ENCODE measurements around the gene C6orf118. TPM values are rescaled to one million over a fixed set of nuclear protein-coding genes. Genes with fewer than 3 reads are reported as not detected.

The C6orf118 gene
- total RNA-seq, 1 donor = not detected

DNA sequence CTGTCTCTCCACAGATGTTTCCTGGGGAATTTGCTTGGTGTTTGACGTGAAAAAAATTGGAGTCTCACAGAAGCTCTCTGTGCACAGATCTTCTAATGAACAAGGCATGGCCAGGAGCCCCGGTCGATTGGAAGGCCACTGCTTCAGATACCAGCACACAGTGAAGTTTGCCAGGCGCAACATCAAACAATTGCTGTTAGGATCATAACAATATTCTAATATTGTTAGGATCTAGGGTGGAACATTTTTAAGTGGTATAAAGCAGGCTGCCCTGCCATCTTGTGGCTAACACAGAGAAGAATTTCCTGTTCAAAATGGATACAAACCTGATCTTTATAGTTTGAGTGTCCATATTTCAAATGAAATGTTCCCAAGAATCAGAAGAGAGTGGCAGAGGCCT lies 64.1 kb downstream of the C6orf118 start:
- no peak for DNase-seq (ENCODE audit: low read depth in 2 of 3, low spot score in 2 of 3)

DNA sequence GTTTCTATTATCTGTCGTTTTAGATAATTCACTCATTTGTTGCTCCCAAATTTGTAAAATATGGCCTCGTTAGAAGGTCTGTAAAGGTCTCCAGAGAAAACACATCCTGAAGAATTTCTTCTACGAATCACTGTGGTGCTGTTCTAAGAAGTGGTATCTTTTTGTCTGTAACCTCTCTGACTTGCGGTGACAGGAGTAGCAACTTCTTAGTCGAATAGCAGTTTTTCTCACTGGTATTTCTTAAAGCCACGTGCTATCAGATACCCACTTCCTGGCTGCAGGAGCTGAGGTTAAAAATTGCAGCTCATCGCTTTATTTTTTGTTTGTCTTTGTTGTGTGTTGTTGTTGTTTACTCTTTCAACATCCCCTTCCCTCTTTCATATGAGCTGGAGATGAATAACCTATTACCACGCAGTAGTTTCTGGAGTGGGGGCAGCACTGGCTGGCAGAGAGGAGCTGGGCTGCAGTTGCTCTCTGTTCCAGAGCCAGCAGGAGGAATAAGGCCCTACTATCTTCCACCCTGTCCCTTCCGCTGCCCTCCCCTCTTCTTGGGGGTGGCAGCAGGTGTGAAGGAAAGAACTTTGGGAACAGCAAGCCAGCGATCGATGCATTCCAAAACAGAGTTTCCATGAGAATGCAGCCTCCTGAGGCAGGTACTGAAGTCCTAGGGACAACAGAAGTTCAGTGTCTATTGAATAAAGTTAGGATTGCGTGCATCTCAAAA lies 64.7 kb downstream of the C6orf118 start:
- no peak for DNase-seq (ENCODE audit: low read depth in 2 of 3, low spot score in 2 of 3)

DNA sequence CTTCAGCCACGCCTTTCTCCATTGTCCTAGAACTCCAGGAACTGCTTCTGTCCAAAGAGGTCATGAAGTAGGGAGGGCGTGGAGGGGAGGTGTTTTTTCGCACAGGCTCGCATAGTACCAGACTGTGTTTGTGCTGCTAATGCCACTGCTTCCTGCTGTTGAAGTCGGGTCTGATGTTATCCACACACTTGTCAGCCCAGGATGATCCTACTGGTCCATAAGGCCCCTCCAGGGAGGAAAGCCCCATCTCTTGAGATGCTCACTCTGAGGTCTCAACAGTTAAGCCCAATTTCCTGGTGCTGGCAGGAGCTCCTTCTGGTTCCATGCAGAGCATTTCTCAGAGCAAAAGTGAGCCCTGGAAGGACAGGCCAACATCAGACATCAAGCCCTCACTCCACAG lies 65.6 kb downstream of the C6orf118 start:
- no peak for DNase-seq (ENCODE audit: low read depth in 2 of 3, low spot score in 2 of 3)

DNA sequence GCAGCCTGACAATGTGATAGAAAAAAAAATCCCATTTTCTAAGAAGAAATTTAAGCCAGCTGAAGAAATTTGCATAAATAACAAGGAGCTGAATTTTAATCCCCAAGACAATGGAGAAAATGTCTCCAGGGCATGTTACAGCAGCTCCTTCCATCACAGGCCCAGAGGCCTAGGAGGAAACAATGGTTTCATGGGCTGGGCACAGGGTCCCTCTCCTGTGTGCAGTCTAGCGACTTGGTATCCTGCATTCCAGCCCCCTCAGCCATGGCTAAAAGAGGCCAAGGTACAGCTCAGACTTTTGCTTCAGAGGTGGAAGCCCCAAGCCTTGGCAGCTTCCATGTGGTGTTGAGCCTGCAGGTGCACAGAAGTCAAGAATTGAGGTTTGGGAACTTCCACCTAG lies 73.1 kb downstream of the C6orf118 start:
- DNase-seq (ENCODE audit: low read depth in 2 of 3, low spot score in 2 of 3) = no peak

DNA sequence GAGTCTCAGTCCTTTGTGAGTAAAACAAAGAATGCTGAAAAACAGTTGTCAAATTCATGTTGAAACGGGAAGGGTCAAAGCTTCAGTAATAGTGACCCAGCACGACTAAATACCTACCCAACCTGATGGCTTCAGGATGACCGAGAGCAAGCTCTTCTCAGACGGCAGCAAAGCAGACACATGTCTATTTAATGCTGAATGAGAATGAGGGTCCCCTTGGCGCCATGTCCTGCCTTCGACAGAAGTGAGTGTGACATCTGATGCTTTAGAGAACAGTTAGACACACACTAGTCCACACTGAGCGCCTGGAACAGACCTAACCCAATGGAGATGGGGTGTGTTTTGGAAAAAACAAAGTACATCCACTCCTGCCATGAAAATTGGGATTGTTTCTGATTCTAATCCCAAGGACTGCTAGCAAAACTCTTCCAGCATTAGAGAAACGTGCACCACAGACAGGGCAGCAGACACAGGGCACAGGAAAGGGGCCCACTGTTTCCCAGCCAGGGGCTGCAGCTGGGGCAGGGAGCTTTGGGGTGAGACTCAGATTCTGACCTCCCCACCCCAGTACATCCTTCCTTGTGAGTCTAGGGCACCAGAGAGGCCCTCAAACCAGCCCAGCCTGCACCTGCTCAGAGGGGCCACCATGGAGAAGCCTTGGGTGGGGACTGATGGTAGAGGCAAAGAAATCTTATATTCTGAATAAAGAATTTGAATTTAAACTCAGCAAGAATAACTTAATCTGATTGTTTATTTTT lies 76.5 kb downstream of the C6orf118 start:
- no peak for DNase-seq (ENCODE audit: low read depth in 2 of 3, low spot score in 2 of 3)

DNA sequence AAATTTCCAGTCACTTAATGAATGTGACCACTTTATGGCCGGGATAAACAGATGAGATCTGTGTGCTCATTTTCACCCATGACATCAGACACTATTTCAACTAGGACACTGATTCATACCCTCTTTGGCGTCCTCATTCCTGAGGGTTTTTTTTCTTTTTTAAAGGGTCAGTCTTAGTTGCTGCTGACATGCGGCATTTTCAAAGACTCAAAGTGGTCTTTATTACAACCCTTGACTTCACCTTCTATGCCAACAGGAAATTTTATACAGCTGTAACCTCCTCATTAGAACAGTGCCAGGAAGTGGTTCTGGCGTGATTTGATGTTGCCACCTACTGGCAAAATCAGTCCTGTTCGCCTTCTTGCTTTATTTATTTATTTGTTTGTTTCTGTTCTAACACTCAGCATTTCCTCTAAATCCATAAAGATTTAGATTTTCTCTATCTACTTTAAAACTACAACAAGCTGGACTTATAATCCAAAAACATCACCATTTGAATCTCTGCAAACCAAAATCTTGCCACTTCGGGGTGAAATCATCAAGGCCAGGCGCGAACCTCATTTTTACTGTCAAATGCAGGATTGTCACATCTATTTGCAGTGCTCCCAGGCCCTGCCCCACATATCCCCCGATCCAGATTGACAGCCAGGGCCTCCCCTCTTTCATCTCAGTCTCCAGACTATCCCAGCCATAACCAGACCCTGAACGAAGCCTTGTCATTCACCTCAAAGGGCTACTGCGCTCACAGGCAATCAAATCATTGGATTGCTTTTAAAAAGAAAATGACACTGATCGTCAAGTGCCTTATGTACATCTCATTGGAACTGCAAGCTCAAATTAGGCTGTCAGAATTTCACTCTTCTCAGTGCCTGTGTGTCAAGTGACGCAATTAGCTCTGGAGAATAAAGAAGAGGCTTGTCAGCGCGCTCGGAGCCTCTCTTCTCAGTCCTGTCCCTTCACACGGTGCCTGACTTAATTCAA lies 77.5 kb downstream of the C6orf118 start:
- no peak for DNase-seq (ENCODE audit: low read depth in 2 of 3, low spot score in 2 of 3)

DNA sequence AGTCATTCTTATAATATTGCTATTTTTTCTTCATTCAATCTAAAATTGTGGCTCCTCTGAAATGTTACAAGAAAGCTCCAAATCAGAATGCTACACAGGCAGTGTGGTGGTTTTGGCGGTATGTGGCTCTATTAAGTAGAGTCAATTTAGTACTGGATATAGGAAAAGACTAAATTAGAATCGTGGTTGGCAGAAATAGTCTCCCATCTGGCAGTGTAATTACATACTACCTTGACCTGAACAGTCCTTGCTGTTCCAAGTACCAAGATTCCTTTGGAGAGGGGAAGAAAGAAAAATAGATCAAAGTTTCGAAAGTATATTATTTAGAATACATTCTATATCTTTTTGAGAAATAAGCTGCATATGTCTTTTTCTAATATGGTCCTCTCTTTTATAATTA lies 78.2 kb downstream of the C6orf118 start:
- DNase-seq (ENCODE audit: low read depth in 2 of 3, low spot score in 2 of 3) = no peak

Measured in hematopoietic multipotent progenitor cell (in vitro differentiated cells).